SJCRH30 (cell line): ENCODE results near the gene ARMH4. TPM values are rescaled to one million over a fixed set of nuclear protein-coding genes. Genes with fewer than 3 reads are reported as not detected.

Experiments
- DNase-seq, 2 experiments: peaks; one replicate each; pipeline ENCODE4 v3.0.0-alpha.2; 2015 to 2020
- H3K27ac ChIP-seq: fragments of 250-450 bp; sonication (Bioruptor Pico); 2 replicates; pipeline ENCODE4 v1.5.1; 2020; ENCODE audit warnings: mild to moderate bottlenecking, moderate library complexity
- H3K27me3 ChIP-seq: fragments of 250-450 bp; sonication (Bioruptor Pico); 2 replicates; pipeline ENCODE4 v1.5.1; 2020; ENCODE audit warnings: mild to moderate bottlenecking, moderate library complexity
- H3K36me3 ChIP-seq: fragments of 250-450 bp; sonication (Bioruptor Pico); 2 replicates; pipeline ENCODE4 v1.5.1; 2020; ENCODE audit warnings: mild to moderate bottlenecking, moderate library complexity
- H3K4me1 ChIP-seq: fragments of 250-450 bp; sonication (Bioruptor Pico); 2 replicates; pipeline ENCODE4 v1.5.1; 2020; ENCODE audit warnings: mild to moderate bottlenecking, moderate library complexity
- H3K4me3 ChIP-seq: fragments of 250-450 bp; sonication (Bioruptor Pico); 2 replicates; pipeline ENCODE4 v1.5.1; 2020; ENCODE audit warnings: mild to moderate bottlenecking, moderate library complexity
- H3K9me3 ChIP-seq: fragments of 250-450 bp; sonication (Bioruptor Pico); replicated peaks from 2 replicates; pipeline ENCODE4 v1.5.1; 2020; ENCODE audit warnings: mild to moderate bottlenecking, moderate library complexity
- total RNA-seq: library from RNA; depleted of rRNA; stranded (reverse); fragments of >200 nt; shearing (Covaris generic); gene quantifications from 2 replicates; pipeline ENCODE4 v1.2.3, GENCODE V29; 2014

Gene ARMH4
- total RNA-seq, 1 experiment from 2014 or later, result 0.45 TPM

DNA sequence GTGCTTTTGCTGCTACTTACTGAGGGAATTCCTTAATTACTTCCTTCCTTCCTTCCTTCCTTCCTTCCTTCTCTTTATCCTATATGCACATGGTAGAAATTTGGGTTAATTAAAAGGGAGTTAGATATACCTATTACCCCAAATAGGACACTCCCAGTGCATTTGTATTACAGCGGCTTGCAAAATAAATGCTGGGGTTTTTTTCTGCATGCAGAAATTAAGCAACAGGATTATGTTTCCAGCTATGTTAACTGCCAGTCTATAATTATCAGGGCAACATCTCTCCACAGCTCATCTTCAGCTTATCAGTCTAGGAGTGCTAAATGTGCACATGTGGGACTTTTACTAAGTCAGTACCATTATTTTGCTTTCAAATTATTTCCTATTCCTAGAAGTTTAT lies 153.2 kb downstream of the ARMH4 start:
- Histone ChIP-seq H3K4me3 (no peak overlapping the region), H3K36me3 (no peaks in the 10 kb centered on the region), H3K9me3 (no peaks in the 10 kb centered on the region), H3K4me1 (no peaks in the 10 kb centered on the region), H3K27ac (no peak overlapping the region), H3K27me3 (no peaks in the 10 kb centered on the region)
- DNase-seq, result no peak

DNA sequence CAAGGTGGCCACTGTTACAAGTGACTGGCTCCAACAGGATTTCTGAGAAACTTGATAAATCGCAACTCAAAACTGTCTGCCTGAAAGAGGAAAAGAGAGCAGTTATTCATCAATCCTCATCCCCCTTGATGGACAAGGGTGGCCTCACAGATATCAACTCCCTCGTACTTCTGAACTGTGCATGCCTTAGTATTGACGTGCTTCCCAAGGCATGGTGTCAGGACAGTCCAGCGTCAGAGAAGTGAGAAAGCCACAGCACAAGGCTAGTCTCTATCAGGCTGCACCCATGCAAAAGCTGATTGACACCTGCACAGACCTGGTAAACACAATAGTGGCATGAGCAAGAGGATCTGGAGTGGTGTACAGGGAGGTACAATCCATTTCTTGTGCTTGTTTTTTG lies 160.7 kb downstream of the ARMH4 start:
- H3K4me1 ChIP-seq, result no peaks in the 10 kb centered on the region
- no peaks in the 10 kb centered on the region for H3K27me3 ChIP-seq
- no peaks in the 10 kb centered on the region for H3K9me3 ChIP-seq
- H3K36me3 ChIP-seq, result no peaks in the 10 kb centered on the region
- H3K27ac ChIP-seq, result no peak overlapping the region
- no peak overlapping the region for H3K4me3 ChIP-seq
- DNase-seq, result no peak

GRCh38 chr14:57988445-57988844 lies 163.6 kb downstream of the ARMH4 start:
- H3K4me3 ChIP-seq, result no peak overlapping the region
- no peaks in the 10 kb centered on the region for H3K9me3 ChIP-seq
- no peaks in the 10 kb centered on the region for H3K36me3 ChIP-seq
- DNase-seq, result no peak
- no peak overlapping the region for H3K27ac ChIP-seq
- H3K27me3 ChIP-seq, result peaks cover 9% of the 10 kb centered on the region; the same call in 1 of the 2 replicates
- H3K4me1 ChIP-seq, result no peaks in the 10 kb centered on the region

GRCh38 chr14:57987596-57988300 lies 164.3 kb downstream of the ARMH4 start:
- no peak for DNase-seq
- Histone ChIP-seq H3K4me3 (no peak overlapping the region), H3K27me3 (peaks cover 9% of the 10 kb centered on the region; the same call in 1 of the 2 replicates), H3K27ac (no peak overlapping the region), H3K36me3 (no peaks in the 10 kb centered on the region), H3K9me3 (no peaks in the 10 kb centered on the region), H3K4me1 (no peaks in the 10 kb centered on the region)

- DNase-seq, result no peak
- no peak overlapping the region for H3K4me3 ChIP-seq
- no peaks in the 10 kb centered on the region for H3K36me3 ChIP-seq
- H3K9me3 ChIP-seq, result no peaks in the 10 kb centered on the region
- H3K4me1 ChIP-seq, result no peaks in the 10 kb centered on the region
- no peak overlapping the region for H3K27ac ChIP-seq
- H3K27me3 ChIP-seq, result peaks cover 9% of the 10 kb centered on the region; the same call in 1 of the 2 replicates
These were observed 165.0 kb downstream of the ARMH4 start for GRCh38 chr14:57987051-57987450.

GRCh38 chr14:57982804-57983634 lies 169.0 kb downstream of the ARMH4 start:
- H3K27ac ChIP-seq, result no peak overlapping the region
- peaks cover 9% of the 10 kb centered on the region; the same call in 1 of the 2 replicates for H3K27me3 ChIP-seq
- DNase-seq, result peak; percentile 20 to 30
- no peaks in the 10 kb centered on the region for H3K36me3 ChIP-seq
- H3K4me3 ChIP-seq, result no peak overlapping the region
- H3K9me3 ChIP-seq, result no peaks in the 10 kb centered on the region
- H3K4me1 ChIP-seq, result no peaks in the 10 kb centered on the region

GRCh38 chr14:57981817-57982560 lies 170.0 kb downstream of the ARMH4 start:
- H3K9me3 ChIP-seq, result no peaks in the 10 kb centered on the region
- no peaks in the 10 kb centered on the region for H3K36me3 ChIP-seq
- no peak for DNase-seq
- no peaks in the 10 kb centered on the region for H3K4me1 ChIP-seq
- H3K4me3 ChIP-seq, result no peak overlapping the region
- no peak overlapping the region for H3K27ac ChIP-seq
- peaks cover 9% of the 10 kb centered on the region; the same call in 1 of the 2 replicates for H3K27me3 ChIP-seq

- Histone ChIP-seq H3K4me3 (no peak overlapping the region), H3K9me3 (no peaks in the 10 kb centered on the region), H3K27me3 (0 out of 2 replicates have a peak, but pooled peaks cover 5% of the 10 kb centered on the region), H3K36me3 (no peaks in the 10 kb centered on the region), H3K4me1 (no peaks in the 10 kb centered on the region), H3K27ac (no peak overlapping the region)
- no peak for DNase-seq
These were observed 172.5 kb downstream of the ARMH4 start for GRCh38 chr14:57979376-57980048.

DNA sequence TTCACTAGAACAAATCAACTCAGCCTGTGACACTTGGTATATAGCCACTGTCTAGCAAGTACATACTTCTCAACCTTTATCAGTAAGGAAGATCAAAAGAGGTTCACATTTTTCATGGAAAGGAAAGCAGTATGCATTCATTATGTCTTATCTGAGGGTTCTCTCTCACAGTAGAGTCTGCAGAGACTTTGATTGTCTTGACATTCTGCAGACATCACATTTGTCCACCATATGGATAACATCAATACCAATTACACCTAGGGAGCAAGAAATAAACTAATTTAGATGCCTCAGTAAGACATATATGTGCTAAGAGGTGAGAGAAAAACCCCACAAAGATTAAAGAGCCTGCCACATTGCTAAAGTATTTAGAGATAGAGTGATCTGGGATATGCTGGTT lies 175.3 kb downstream of the ARMH4 start:
- H3K9me3 ChIP-seq, result no peaks in the 10 kb centered on the region
- H3K4me3 ChIP-seq, result no peak overlapping the region
- no peaks in the 10 kb centered on the region for H3K27me3 ChIP-seq
- no peak for DNase-seq
- no peaks in the 10 kb centered on the region for H3K36me3 ChIP-seq
- H3K27ac ChIP-seq, result no peak overlapping the region
- H3K4me1 ChIP-seq, result 0 out of 2 replicates have a peak, but pooled peaks cover under 1% of the 10 kb centered on the region

- Histone ChIP-seq H3K27ac (no peak overlapping the region), H3K9me3 (no peaks in the 10 kb centered on the region), H3K4me3 (no peak overlapping the region), H3K36me3 (no peaks in the 10 kb centered on the region), H3K4me1 (peaks cover 3% of the 10 kb centered on the region; the same call in 1 of the 2 replicates), H3K27me3 (no peaks in the 10 kb centered on the region)
- DNase-seq, result no peak
These were observed 177.1 kb downstream of the ARMH4 start for GRCh38 chr14:57974896-57975295.

DNA sequence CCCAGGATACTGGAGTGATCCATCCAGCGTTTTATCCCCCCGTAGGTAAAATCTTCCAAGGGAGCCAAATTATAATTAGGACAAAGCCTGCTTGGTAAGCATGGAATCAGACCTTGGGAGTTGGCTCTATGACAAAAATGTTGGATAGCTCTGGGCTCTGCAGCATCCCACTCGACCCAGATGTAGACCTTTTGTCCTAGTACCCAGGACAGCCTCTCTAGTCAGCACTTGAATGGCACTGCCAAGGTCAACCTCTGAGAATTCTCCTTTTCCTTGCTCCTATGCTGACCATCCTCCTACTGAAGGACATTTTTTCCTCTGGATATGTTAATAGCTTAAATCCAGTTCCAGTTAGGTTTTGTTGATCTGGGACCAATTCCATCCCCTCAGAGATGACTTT lies 181.4 kb downstream of the ARMH4 start:
- Histone ChIP-seq H3K4me1 (peaks cover 3% of the 10 kb centered on the region; the same call in 1 of the 2 replicates), H3K27ac (no peak overlapping the region), H3K36me3 (no peaks in the 10 kb centered on the region), H3K4me3 (no peak overlapping the region), H3K9me3 (no peaks in the 10 kb centered on the region), H3K27me3 (no peaks in the 10 kb centered on the region)
- no peak for DNase-seq

DNA sequence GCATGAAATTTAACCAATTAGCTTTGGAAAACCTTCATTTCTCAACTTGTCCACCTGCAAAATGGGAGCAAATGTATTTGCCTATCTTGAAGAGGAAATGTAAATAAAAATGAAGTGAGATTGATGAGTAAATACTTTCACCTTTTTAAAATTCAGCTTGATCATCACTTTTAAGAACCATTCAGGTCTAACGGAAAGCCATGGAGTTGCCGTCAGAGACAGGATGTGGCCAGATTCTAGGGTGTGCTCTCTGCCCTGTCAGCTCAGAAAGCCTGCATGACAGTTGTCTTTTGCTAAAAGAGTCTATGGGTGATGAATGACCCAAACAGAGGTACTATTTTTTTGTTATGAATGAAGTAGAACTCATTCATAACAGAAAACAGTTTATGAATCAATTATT lies 181.8 kb downstream of the ARMH4 start:
- H3K4me1 ChIP-seq, result peaks cover 3% of the 10 kb centered on the region; the same call in 1 of the 2 replicates
- no peaks in the 10 kb centered on the region for H3K27me3 ChIP-seq
- no peak for DNase-seq
- no peak overlapping the region for H3K27ac ChIP-seq
- no peaks in the 10 kb centered on the region for H3K36me3 ChIP-seq
- H3K9me3 ChIP-seq, result no peaks in the 10 kb centered on the region
- H3K4me3 ChIP-seq, result no peak overlapping the region

DNA sequence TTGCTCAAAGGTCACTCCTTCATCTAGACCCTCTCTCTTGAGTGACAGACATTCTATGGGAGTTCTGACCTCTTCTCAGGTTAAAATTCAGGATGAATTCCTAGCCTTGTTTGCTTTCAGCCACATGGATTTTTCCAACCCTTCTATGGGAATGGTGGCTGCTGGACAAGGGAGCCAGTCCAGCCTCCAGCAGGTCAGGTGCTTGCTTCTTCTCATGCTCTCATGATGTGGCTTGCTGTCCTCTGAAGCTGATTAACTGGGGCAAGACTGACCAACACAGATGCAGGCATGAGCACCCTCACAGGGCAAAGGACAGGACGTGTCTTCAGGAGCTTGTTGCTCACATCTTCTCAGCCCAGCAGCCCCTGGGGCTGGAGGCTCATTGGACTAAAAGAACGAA lies 188.9 kb downstream of the ARMH4 start:
- no peak for DNase-seq
- no peaks in the 10 kb centered on the region for H3K27me3 ChIP-seq
- no peak overlapping the region for H3K27ac ChIP-seq
- no peaks in the 10 kb centered on the region for H3K9me3 ChIP-seq
- no peak overlapping the region for H3K4me3 ChIP-seq
- no peaks in the 10 kb centered on the region for H3K4me1 ChIP-seq
- H3K36me3 ChIP-seq, result no peaks in the 10 kb centered on the region

DNA sequence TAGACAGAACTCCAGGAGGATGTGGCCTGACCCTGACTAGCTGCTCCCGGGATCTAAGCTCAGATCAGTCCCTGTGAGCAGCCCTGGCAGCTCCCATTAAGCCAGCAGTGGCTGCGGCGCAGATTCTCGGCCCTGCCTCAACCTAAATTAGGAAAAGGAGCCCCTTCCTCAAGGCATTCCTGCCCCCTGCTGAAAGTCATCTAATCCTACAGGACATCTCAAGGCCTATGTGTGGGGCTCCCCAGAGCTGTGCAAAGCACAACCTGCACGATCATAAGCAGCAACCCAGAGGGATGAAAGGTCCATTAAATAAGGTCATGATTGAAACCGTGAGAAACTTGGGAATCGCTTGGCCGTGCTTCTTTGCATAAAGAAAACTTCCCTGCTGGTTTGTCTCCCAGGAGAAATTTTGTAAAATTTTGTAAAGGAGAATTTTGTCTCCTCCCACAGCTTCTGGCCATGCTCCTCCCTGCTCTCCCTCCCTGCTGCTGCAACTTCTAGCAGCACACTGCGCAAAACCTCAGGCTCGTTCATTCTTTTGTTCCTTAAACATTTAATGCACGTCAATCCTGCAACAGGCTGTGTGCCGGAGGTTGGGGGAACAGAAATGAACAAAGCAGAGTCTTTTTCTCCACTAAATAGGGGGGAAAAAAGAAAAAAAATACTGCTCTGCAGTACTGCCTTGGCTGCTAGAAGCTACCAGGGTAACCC lies 189.5 kb downstream of the ARMH4 start:
- Histone ChIP-seq H3K4me1 (no peaks in the 10 kb centered on the region), H3K27ac (no peak overlapping the region), H3K9me3 (no peaks in the 10 kb centered on the region), H3K36me3 (no peaks in the 10 kb centered on the region), H3K27me3 (no peaks in the 10 kb centered on the region), H3K4me3 (no peak overlapping the region)
- peak; percentile 34 to 51 for DNase-seq
